Measurements from ENCODE around the gene RAB11FIP4.

The RAB11FIP4 gene

GRCh38 chr17:31561469-31562375, 170.2 kb downstream of the RAB11FIP4 start:
- TF ChIP-seq, protein P1, sequence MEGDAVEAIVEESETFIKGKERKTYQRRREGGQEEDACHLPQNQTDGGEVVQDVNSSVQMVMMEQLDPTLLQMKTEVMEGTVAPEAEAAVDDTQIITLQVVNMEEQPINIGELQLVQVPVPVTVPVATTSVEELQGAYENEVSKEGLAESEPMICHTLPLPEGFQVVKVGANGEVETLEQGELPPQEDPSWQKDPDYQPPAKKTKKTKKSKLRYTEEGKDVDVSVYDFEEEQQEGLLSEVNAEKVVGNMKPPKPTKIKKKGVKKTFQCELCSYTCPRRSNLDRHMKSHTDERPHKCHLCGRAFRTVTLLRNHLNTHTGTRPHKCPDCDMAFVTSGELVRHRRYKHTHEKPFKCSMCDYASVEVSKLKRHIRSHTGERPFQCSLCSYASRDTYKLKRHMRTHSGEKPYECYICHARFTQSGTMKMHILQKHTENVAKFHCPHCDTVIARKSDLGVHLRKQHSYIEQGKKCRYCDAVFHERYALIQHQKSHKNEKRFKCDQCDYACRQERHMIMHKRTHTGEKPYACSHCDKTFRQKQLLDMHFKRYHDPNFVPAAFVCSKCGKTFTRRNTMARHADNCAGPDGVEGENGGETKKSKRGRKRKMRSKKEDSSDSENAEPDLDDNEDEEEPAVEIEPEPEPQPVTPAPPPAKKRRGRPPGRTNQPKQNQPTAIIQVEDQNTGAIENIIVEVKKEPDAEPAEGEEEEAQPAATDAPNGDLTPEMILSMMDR (IDR thresholded peaks at IDR 0.05; ENCODE audit: low read length, missing control alignments), result no peak
- peak; percentile 52 for DNase-seq (ENCODE audit: low read depth)
- peak overlapping the region; percentile 79 for H3K4me3 ChIP-seq (replicated peaks; ENCODE audit: low read depth, low read length)

DNA sequence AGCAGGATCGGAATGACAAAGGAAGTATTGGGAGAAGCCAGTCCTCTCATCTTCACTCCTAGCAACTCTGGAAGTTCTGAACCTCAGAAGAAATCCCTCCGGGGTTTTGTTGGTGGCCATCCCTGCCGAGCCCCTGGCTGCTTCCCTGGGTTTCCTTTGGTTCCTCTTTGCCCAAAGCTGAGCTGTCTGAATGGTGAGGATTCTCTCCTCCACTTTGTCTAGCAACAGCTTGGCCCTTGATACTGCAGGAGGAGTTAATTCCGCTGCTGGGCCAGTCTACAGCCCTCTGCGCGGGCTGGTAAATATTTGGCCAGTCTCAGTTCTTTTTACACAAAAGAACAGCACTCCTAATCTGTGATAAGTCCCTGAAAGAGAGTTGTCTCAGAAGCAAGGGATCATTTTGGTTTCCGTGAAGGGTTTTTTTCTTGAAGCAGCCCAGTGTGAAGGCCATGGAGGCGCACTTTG, 170.9 kb downstream of the RAB11FIP4 start:
- no peak for DNase-seq (ENCODE audit: low read depth)
- peak overlapping the region; percentile 79 for H3K4me3 ChIP-seq (replicated peaks; ENCODE audit: low read depth, low read length)
- TF ChIP-seq, protein P1 (IDR thresholded peaks at IDR 0.05; ENCODE audit: low read length, missing control alignments), result no peak

DNA sequence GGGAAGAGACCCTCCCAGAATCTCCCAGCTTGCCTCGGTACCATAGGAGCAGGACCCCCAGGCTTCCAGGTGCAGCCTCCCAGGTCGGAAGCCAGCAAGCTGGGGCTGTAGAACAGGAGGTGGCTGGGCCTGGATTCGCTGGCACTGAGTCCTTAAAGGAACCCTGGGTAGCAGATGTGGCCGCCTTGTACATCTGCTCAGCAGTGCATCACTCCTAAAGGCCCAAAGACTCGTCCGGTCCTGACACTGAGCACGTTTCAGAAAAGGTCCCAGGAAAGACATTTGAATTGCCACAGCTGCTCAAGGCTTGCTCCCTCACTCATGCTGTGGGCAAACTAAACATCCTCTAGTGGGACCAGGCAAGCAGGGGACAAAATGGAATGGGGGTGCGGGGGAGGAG, 172.8 kb downstream of the RAB11FIP4 start:
- no peak overlapping the region for H3K4me3 ChIP-seq (replicated peaks; ENCODE audit: low read depth, low read length)
- TF ChIP-seq, protein P1 (IDR thresholded peaks at IDR 0.05; ENCODE audit: low read length, missing control alignments), result no peak
- no peak for DNase-seq (ENCODE audit: low read depth)

GRCh38 chr17:31564883-31565301, 173.4 kb downstream of the RAB11FIP4 start:
- DNase-seq (ENCODE audit: low read depth), result peak; percentile 67
- H3K4me3 ChIP-seq (replicated peaks; ENCODE audit: low read depth, low read length), result no peak overlapping the region

DNA sequence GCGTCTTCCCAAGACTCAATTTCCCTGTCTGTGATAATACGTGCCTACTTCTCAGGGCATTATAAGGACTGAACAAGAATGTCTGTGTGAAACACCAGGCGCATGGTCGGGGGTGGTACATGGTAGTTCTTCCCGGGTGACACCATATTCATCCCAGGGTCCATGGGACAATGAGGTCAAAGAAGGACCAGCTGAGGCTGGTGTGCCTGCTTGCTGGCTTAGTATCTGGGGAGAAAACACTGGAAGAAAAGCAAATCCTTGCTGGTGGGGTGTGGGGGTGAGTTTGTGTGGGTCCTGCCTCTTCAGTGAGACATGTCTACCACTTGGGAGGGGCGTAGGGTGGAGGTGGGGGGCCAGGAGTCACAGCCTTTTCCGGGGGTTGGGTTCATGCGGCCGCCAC, 174.2 kb downstream of the RAB11FIP4 start:
- TF ChIP-seq, protein P1 (IDR thresholded peaks at IDR 0.05; ENCODE audit: low read length, missing control alignments), result no peak
- H3K4me3 ChIP-seq (replicated peaks; ENCODE audit: low read depth, low read length), result peak overlapping the region; percentile 5
- DNase-seq (ENCODE audit: low read depth), result no peak

More at GRCh38 chr17:31564883-31565301, 173.4 kb downstream of the RAB11FIP4 start:
- TF ChIP-seq, protein P1 (IDR thresholded peaks at IDR 0.05; ENCODE audit: low read length, missing control alignments), result no peak

- TF ChIP-seq, protein P1 (IDR thresholded peaks at IDR 0.05; ENCODE audit: low read length, missing control alignments), result no peak
- no peak for DNase-seq (ENCODE audit: low read depth)
- H3K4me3 ChIP-seq (replicated peaks; ENCODE audit: low read depth, low read length), result no peak overlapping the region
These were observed 174.9 kb downstream of the RAB11FIP4 start for GRCh38 chr17:31566247-31566991.

Data from fibroblast of pulmonary artery (primary cell).